NCI-H524 treated with DMSO at 0.1 percent for 48 hours (cell line): ENCODE data around the gene SMTNL2.

Experiments used
- DNase-seq: peaks from one replicate; lab custom pipeline; 2025; lab: John Stamatoyannopoulos, UW

The SMTNL2 gene

DNA sequence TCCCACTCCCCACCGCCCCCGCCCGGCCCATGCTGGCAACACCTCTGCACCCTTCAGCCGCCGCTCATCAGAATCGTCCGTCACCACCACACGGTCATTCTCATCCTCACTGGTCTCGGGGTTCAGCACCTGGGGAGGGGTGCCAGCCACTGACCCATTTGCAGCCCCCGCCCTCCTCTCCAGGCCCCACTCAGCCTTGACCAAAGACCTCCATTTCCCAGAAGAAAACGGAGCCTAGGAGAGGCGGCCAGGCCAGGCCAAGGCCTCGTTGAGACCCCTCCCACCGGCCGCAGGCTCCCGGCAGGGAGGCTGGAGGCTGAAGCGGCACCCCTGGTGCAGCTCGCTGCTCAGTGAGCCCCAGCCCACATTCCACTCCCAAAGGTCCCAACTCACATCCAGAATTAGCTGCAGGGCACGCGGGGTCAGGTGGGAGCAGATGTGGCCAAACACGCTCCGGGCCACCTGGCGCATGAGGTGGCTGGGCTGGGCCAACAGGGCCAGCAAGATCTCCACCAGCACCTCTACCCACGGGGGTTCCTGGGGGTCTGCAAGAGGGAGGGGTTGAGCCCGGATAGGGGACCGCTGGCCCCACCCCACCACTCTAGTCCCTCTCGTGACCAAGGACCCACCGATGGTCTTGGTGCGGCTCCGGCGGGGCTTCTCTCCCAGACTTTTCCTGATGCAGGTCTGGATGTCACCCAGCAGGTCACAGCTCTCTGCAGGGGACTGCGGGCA, 38.9 kb upstream of the SMTNL2 start:
- DNase-seq, result no peak

DNA sequence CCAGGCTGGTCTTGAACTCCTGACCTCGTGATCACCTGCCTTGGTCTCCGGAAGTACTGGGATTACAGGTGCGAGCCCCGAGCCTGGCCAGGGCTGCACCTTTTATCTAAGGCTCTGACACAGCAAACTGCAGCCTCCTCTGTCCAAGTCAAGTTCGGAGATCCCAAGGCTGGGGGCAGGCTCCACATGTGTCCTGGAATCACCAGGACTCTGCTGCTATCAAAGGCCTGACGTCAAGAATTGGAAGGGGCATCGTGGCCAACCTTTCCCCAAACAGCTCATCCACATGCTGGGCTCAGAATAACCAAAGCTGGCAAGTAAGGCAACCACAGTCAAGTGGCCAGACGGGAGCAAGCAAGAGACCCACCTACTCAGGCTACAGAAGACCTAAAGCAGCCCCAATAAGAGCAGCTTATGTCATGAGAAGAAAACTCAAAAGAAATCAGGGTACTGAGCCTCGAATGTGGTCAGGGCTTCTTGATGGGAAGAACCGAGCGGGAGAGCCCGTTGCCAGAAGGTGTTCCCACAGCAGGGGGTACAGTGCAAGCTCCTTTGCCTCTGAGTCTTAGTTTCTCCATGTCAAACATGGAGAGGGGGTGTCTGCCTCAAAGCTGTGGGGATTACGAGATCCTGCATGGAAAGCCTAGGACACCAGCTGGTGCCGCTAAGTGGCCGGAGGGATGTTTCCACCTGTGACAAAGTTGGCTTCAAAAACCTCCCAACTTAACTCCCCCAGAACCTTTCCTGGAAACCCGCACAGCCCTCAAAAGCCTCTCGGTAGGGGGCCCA, 37.0 kb upstream of the SMTNL2 start:
- DNase-seq, result no peak

DNA sequence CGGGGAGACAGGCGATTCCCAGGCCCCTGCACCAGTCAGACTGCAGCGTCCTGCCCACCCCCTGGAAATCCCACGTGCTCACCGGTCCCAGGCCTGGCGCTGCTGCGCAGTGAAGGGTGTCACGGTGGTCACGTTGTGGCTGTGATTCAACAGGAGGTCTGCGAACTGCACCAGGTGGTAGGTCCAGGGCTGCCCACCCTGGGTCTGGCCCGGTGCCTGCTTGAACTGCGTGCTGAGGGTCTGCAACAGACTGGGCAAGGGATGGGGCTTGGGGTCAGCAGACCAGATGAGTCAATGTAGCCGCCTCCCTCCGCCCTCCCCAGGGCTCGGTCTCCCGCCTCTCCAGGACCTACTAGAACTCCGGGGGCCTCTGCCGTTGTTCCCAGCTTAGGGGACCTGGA, 36.3 kb upstream of the SMTNL2 start:
- DNase-seq, result no peak

DNA sequence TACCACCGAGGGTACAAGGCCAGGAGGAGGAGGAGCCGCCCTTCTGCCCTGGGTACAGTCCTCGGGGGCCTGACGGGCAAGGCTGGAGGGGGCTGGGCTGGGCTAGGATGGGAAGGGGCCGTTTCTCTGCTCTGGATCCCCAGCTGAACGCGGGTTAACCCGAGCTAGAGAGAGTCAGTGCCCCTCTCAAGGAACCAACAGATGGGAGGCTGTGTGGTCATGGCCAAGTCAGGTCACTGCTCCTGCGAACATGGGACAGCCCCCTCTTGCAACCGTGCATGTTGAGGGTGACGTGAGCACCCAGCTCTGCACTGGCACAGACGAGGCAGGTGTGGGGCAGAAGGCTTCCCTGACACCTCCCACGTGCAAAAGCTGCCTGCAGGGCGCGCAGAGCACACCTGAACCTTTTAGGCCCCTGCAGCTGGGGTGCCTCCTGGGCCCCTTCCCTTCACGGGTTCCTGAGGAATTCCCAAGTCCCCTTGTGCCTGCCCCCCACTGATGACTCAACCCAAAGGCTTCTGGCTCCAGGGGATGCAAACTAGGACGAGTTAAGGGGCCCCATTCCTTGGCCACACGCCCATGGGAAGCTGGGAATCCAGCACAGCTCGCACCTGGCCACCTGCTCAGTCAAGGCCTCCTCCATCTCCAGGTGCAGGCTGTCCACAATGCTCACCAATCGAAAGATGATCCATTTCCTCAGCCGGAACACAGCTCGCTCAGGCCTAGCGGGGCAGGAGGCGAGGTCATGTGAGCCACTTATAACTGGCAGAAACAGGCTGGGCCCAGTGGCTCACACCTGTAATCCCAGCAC, 35.4 kb upstream of the SMTNL2 start:
- no peak for DNase-seq

DNA sequence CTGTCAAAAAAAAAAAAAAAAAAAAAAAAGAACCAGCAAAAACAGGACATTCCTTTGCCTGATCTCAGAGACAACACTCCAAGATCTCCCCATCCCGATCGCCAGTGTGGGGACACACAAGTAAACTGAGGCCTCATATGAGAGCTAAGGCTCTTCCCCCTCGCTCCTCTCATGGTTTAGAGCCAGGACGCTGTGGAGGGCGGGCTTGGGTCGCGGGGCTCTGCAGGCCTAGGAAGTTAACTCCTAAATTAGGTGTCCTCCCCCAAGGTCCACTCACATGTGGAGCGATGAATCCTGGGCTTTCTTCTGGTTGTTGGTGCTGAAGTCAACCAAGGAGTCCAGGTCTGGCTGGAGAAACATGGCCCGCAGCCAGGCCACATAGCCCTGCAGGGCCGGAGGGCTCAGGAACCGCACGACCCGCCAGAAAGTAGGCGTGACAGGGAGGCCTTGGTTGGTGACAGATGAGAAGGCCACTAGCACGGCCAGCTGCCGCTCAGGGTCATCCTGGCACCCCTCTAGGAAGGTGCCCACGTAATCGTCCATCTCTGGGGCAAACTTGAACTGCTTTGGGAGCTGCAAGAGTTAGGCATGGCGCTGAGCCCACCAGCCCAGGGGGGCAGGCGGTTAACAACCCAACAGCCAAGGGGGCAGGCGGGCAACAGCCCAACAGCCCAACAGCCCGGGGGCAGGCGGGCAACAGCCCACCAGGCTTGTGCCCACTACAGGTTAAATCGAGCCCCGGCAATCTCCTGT, 34.4 kb upstream of the SMTNL2 start:
- DNase-seq, result no peak

DNA sequence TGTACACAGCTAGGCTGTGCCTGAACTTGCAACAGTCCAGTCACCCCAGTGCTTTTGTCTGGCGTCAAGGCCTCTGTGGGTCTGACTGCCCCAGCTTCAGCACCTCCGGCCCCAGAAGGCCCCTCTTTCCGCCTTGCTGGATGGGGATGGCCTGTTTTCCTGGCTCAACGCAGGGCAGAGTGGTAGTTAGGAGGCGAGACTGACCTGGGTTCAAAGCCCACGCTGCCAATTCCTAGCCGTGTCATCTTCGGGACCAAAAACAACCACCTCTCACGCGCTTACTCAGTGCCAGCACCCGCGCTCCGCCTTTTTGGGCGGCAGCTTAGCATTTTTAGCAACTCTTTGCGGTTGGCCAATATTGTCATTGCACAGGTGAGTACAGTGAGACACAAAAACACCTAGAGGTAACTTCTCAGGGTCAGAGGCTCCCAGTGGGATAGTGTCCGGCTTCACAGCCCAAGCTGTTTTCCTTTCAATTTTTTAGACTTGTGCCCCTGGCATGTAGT, 33.7 kb upstream of the SMTNL2 start:
- no peak for DNase-seq

GRCh38 chr17:4551141-4551540, 33.2 kb upstream of the SMTNL2 start:
- DNase-seq, result no peak

GRCh38 chr17:4551796-4552525, 32.4 kb upstream of the SMTNL2 start:
- DNase-seq, result no peak

DNA sequence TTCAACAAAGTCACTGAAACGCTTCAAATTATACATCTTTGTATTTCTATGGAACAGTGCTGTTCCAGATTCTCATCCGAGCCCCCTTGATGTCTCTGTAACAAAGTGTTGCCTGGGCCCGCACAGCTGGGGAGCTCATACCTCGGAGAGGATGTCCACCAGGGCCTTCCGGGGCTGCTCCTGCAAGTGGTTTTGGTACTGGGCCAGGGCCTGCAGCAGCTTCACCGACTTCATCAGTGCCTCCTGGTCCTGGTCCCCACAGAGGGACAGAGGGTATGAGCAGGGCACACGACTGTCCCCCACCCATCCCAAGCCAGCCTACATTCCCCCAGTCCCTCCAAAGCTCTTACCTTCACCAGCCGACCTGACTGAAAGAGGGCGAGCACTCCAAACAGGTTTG, 30.7 kb upstream of the SMTNL2 start:
- no peak for DNase-seq

- no peak for DNase-seq
Measured at GRCh38 chr17:4554441-4554996, 29.8 kb upstream of the SMTNL2 start.

DNA sequence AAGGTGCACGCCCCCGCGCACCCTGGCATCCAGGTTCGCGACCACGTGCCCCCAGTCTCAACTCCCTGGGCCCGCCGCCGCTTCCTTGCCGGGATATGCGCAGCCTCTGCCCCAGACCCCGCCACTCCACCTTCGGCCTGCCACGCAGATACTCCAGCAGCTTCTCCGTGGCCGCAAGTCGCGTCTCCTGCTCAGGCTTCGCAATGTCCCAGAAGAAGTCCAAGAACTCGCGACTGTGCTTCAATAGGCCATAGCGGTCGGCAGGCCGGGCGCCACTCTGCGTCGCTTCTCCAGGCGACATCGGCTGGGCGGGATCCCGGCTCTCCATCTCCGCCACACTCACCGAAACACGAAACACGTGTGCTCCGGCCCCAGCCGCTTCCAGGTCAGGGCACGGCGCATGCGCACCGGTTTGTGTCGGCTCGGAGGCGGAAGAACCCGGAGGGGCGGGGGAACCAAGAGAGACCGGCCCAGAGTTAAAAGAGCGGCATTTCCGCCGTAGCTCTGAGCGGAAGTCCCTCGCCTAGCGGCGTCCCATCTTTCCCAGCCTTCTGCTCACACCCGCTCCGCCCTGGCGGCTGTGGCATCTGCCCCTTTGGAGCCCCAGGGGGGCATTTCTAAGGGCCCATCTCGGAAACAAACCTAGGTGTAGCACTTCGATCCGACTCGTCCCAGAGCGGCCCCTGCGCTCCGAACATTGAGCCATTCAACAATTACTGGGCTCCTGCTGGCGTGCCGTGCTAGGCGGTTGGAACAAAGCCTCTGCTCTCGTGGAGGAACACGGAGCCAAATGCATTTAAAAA, 29.1 kb upstream of the SMTNL2 start, which contains the start of gene MYBBP1A:
Gene MYBBP1A (minus strand): TSS at position 388 of the 803 bp plus-strand sequence. CDS start 60 bp downstream, at position 328.
- peak; percentile 64 for DNase-seq

DNA sequence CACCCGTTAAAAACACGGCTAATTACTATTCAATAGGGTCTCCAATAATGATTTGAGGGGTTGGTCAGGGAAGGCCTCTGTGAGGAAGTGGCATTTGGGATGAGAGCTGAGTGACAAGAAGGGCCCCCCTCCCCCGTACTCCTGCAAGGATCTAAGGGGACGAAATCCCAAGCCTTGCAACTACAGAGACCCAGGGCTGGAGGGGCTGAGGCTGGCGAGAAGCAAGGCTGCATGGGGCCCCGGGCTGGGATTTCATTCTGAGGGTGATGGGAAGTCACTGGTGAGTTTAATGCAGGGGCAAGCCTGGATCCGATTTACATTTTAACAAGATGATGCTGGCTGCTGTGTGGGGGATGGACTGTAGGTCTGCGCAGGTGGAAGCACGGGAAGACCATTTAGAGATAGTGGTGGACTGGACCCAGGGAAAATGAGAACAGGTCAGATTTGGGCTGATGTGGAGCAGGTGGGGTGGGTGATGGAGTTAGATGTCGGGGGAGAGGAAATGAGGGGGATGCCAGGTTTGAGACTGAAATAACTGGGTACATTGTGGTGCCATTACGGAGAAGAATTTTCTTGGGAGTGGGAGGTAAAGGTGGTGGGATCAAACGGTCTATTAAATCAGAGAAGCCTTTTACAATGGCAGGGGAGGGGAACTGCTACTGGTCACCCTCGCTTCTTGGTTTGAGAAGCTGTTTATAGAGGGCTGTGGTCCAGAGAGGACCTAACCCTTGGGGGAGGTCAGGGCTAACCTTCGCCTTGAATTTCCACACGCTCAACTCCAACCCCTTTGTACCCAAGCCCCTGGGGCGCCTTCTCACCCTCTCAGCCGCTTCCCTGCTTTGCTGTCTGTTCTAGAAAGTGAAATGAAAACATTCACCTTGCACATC, 28.2 kb upstream of the SMTNL2 start:
- no peak for DNase-seq

DNA sequence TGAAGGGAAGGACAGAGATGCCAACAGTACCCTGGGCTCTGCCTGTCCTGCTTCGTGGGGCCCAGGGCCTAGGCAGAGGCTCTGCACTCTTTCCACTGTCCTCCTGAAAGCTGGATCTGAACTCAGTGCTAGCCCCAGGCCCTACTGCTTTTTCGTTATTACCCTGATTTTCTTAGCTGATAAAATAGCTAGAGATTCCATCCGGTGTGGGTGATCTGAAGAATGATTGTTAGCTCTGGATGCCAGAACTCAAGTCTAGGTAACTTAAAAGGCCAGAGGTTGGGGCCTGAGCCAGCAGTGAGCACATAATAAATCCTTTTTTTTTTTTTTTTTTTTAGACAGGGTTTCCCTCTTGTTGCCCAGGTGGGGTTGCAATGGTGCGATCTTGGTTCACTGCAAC, 27.3 kb upstream of the SMTNL2 start:
- no peak for DNase-seq

DNA sequence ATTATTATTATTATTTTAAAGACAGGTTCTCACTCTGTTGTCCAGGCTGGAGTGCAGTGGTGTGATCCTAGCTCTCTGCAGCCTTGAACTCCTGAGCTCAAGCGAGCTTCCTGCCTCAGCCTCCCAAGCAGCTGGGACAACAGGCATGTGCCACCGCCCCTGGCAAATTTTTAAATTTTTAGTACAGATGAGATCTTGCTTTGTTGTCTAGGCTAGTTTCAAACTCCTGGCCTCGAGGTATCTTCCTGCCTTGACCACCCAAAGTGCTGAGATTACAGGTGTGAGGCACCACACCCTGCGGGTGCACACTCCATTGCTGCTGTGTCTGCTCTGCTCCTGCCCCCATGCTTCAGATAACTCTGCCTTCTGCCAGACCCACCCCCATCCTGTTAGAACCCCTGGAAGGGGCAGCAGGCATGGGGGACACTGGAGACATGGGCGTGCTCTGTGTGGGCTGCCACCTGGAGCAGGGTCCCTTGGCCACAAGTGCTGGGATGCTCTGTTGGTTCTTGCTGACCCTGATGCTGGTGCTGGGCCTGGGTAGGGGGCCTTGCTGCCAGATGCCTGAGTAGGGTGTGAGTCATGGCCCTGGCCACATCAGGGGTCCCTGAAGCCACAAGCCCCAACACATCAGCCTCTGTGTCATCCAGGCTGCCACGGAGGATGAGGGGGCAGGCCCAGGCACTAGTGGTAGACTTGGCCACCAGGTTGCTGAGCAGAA, 26.5 kb upstream of the SMTNL2 start:
- no peak for DNase-seq

DNA sequence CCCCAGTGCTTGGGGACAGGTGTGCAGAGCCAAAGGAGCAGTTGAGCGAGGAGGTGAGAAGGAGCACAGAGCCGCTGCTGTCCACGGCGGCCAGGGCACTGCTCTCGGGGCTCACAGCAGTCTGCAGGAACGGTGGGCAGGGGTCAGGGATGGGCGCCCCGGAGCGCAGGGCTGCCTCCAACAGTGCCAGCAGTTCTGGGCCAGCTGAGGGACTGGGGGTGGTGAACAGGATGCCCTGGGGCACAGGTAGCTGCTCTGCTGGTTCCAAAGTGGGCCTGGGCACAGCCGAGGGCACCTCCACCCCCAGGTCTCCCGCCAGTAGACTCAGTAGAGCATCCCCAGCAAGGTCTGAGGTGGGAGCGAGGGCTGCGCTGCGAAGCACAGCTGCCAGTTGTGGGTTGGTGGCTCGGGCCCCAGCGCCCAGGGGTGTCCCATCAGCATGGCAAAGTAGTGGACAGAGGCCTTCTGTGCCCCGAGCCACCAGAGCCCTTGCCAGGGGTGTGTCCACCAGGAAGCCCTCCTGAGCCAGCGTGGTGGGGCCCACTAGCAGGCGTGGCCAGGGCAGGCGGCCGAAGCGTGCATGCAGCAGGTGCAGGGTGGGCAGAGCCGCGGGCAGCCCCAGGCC, 25.9 kb upstream of the SMTNL2 start:
- no peak for DNase-seq

GRCh38 chr17:4559139-4559791, 25.1 kb upstream of the SMTNL2 start:
- DNase-seq, result no peak

GRCh38 chr17:4559966-4560365, 24.4 kb upstream of the SMTNL2 start:
- no peak for DNase-seq
